ENCODE measurements around the gene RNF8.
"Not testable (repeated sequence)": the region's sequence is repeated elsewhere in the genome, so short reads cannot be mapped to it uniquely, and the experiment has no call there.

The RNF8 gene

GRCh38 chr6:37443216-37443542 is 89.4 kb downstream of the RNF8 start:
- H3K27me3 ChIP-seq (ENCODE audit: insufficient read depth, low read length); H3K9me3 ChIP-seq (ENCODE audit: insufficient read depth, low read depth, low read length); H3K27ac ChIP-seq (ENCODE audit: low read length); H3K9ac ChIP-seq (ENCODE audit: low read depth, low read length); H3K4me1 ChIP-seq (ENCODE audit: insufficient read depth, low read length); H3K4me3 ChIP-seq (ENCODE audit: low read length): not testable (repeated sequence)
- peaks cover 51% of the 10 kb centered on the region for H3K36me3 ChIP-seq (ENCODE audit: insufficient read depth, low read depth, low read length)

Data from iPS-20b (cell line).